Parathyroid adenoma (tissue), 2 donors: ENCODE results near the gene TMEM247.

Experiments
- H2AFZ ChIP-seq: fragments of 300-600 bp; sonication (generic); one replicate; pipeline ENCODE4 v1.7.0; 2017; ENCODE audit warnings: antibody characterized with exemption, mild to moderate bottlenecking
- H3K27ac ChIP-seq: fragments of 300-600 bp; sonication (generic); one replicate; pipeline ENCODE4 v1.7.0; 2017
- H3K27me3 ChIP-seq: fragments of 300-600 bp; sonication (generic); one replicate; pipeline ENCODE4 v1.7.0; 2017; ENCODE audit warnings: low read length; ENCODE audit not compliant: control insufficient read depth, insufficient read depth
- H3K36me3 ChIP-seq: fragments of 300-600 bp; sonication (generic); one replicate; pipeline ENCODE4 v1.7.0; 2017; ENCODE audit warnings: low read length; ENCODE audit not compliant: control insufficient read depth, insufficient read depth
- H3K4me1 ChIP-seq: fragments of 300-600 bp; sonication (generic); one replicate; pipeline ENCODE4 v1.7.0; 2017; ENCODE audit warnings: control low read depth
- H3K4me2 ChIP-seq: fragments of 300-600 bp; sonication (generic); one replicate; pipeline ENCODE4 v1.7.0; 2017; ENCODE audit warnings: low read length
- H3K4me3 ChIP-seq: fragments of 300-600 bp; sonication (generic); one replicate; pipeline ENCODE4 v1.7.0; 2017; ENCODE audit warnings: low read depth, low read length
- H3K79me2 ChIP-seq: fragments of 300-600 bp; sonication (generic); one replicate; pipeline ENCODE4 v1.7.0; 2017; ENCODE audit warnings: control low read depth
- H3K9ac ChIP-seq: fragments of 300-600 bp; sonication (generic); one replicate; pipeline ENCODE4 v1.7.0; 2017; ENCODE audit warnings: mild to moderate bottlenecking
- H3K9me3 ChIP-seq: fragments of 300-600 bp; sonication (generic); one replicate; pipeline ENCODE4 v1.7.0; 2017; ENCODE audit warnings: low read length; ENCODE audit not compliant: control insufficient read depth
- TF ChIP-seq, protein P1 (sequence below): fragments of 300-600 bp; sonication (generic); IDR thresholded peaks from one replicate; pipeline ENCODE4 v1.7.0; 2017; ENCODE audit warnings: antibody characterized with exemption, mild to moderate bottlenecking
- donor health status: primary hyperparathyroidism.

The TMEM247 gene

GRCh38 chr2:46460241-46460921, 19.0 kb upstream of the TMEM247 start:
- no peaks in the 10 kb centered on the region for H3K27me3 ChIP-seq
- H3K9ac ChIP-seq = no peak overlapping the region
- H3K4me1 ChIP-seq = peaks cover 8% of the 10 kb centered on the region
- H3K36me3 ChIP-seq = no peaks in the 10 kb centered on the region
- H3K4me3 ChIP-seq = no peak overlapping the region
- TF ChIP-seq, protein P1, sequence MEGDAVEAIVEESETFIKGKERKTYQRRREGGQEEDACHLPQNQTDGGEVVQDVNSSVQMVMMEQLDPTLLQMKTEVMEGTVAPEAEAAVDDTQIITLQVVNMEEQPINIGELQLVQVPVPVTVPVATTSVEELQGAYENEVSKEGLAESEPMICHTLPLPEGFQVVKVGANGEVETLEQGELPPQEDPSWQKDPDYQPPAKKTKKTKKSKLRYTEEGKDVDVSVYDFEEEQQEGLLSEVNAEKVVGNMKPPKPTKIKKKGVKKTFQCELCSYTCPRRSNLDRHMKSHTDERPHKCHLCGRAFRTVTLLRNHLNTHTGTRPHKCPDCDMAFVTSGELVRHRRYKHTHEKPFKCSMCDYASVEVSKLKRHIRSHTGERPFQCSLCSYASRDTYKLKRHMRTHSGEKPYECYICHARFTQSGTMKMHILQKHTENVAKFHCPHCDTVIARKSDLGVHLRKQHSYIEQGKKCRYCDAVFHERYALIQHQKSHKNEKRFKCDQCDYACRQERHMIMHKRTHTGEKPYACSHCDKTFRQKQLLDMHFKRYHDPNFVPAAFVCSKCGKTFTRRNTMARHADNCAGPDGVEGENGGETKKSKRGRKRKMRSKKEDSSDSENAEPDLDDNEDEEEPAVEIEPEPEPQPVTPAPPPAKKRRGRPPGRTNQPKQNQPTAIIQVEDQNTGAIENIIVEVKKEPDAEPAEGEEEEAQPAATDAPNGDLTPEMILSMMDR = no peak
- H2AFZ ChIP-seq = no peak overlapping the region
- H3K27ac ChIP-seq = no peak overlapping the region
- H3K4me2 ChIP-seq = no peak overlapping the region
- no peaks in the 10 kb centered on the region for H3K9me3 ChIP-seq
- no peaks in the 10 kb centered on the region for H3K79me2 ChIP-seq

GRCh38 chr2:46461011-46461674, 18.2 kb upstream of the TMEM247 start:
- Histone ChIP-seq H3K27ac (peak overlapping the region; percentile 37), H2AFZ (peak overlapping the region; percentile 6), H3K36me3 (no peaks in the 10 kb centered on the region), H3K9me3 (no peaks in the 10 kb centered on the region), H3K27me3 (no peaks in the 10 kb centered on the region), H3K9ac (no peak overlapping the region), H3K4me3 (no peak overlapping the region), H3K4me1 (peaks cover 8% of the 10 kb centered on the region), H3K4me2 (no peak overlapping the region), H3K79me2 (no peaks in the 10 kb centered on the region)
- TF ChIP-seq, protein P1 = peak; percentile 99

DNA sequence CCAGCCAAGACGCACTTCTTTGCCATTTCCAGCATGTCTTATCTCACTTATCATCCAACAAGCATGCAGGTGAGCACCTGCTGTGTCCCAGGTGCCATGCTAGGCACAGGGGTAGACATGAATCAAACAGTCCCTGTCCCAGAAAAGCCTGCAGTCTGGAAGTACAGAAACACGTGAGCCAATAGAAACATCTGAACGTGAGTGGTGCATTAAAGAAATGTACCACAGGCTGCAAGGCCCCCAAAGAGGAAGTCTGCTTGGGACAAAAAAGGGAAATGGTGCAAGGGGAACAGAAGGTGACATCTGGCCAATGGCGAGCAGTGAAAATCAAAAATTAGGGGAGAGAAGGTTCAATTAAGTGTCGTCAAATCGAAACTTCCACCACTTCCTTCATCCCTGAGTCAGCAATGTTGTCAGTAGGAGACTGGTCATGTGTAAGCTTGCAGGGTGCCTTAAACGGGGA, 17.6 kb upstream of the TMEM247 start:
- no peak overlapping the region for H3K4me3 ChIP-seq
- no peaks in the 10 kb centered on the region for H3K79me2 ChIP-seq
- TF ChIP-seq, protein P1 = no peak
- H2AFZ ChIP-seq = no peak overlapping the region
- H3K27me3 ChIP-seq = no peaks in the 10 kb centered on the region
- no peak overlapping the region for H3K27ac ChIP-seq
- no peaks in the 10 kb centered on the region for H3K36me3 ChIP-seq
- no peak overlapping the region for H3K4me2 ChIP-seq
- no peak overlapping the region for H3K9ac ChIP-seq
- H3K9me3 ChIP-seq = no peaks in the 10 kb centered on the region
- peaks cover 8% of the 10 kb centered on the region for H3K4me1 ChIP-seq

DNA sequence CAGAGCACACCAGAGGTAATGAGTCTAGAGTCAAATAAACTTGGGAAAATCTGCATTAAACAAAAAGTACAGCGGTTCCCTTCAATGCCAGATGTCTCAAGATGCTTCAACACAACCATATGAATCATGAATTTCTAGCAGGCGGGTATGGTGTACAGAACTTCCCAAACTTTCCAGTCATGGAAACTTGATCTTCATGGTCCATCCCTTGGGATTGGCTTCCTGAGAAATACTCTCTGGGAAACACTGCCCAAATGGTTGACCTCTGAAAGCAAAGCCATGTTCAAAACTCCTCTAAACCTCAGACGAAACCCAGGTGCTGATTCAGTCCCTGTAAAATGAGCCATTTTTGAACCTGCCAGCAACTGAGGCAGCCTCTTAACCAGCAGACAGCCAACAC, 16.4 kb upstream of the TMEM247 start:
- Histone ChIP-seq H3K27me3 (no peaks in the 10 kb centered on the region), H3K27ac (no peak overlapping the region), H3K4me3 (no peak overlapping the region), H3K4me1 (peaks cover 8% of the 10 kb centered on the region), H2AFZ (no peak overlapping the region), H3K9me3 (no peaks in the 10 kb centered on the region), H3K36me3 (no peaks in the 10 kb centered on the region), H3K4me2 (no peak overlapping the region), H3K9ac (no peak overlapping the region), H3K79me2 (no peaks in the 10 kb centered on the region)
- TF ChIP-seq, protein P1 = no peak
